Tibial nerve (tissue), 4 donors: ENCODE measurements around the gene SLC43A2. TPM values are rescaled to one million over a fixed set of nuclear protein-coding genes. Genes with fewer than 3 reads are reported as not detected.

ENCODE experiments used
- DNase-seq, 2 donors: peaks; one replicate each; pipeline ENCODE4 v3.0.0-alpha.2; 2019; ENCODE audit warnings: low spot score in 2 of 2
- H3K27ac ChIP-seq, 4 donors: fragments of 200-600 bp; sonication (generic) in 3 of 4; one replicate each; pipeline ENCODE4 v1.5.1; 2017 to 2019; ENCODE audit warnings: mild to moderate bottlenecking in 1 of 4
- H3K27me3 ChIP-seq, 2 donors: fragments of 200-600 bp; sonication (generic) in 1 of 2; one replicate each; pipeline versions ENCODE4 v1.5.1 to v1.6.0; 2017 to 2019
- H3K36me3 ChIP-seq, 3 donors: fragments of 200-600 bp; sonication (generic); one replicate each; pipeline ENCODE4 v1.5.1; 2018 to 2019
- H3K4me1 ChIP-seq, 4 donors: fragments of 200-600 bp; sonication (generic) in 3 of 4; one replicate each; pipeline ENCODE4 v1.5.1; 2017 to 2019
- H3K4me3 ChIP-seq, 4 donors: fragments of 200-600 bp; sonication (generic) in 3 of 4; one replicate each; pipeline ENCODE4 v1.5.1; 2017 to 2019; ENCODE audit warnings: mild to moderate bottlenecking in 1 of 4, moderate library complexity in 1 of 4
- H3K9me3 ChIP-seq, 4 donors: fragments of 200-600 bp; sonication (generic) in 3 of 4; one replicate each; pipeline ENCODE4 v1.5.1; 2017 to 2019
- CTCF ChIP-seq, 5 experiments: fragments of 200-600 bp in 3 of 5; fragments of 450-650 bp in 2 of 5; sonication (generic) in 3 of 5; IDR thresholded peaks; one replicate each; pipeline ENCODE4 v1.5.1; 2016 to 2019; ENCODE audit warnings: antibody characterized with exemption in 5 of 5, mild to moderate bottlenecking in 3 of 5, moderate library complexity in 2 of 5
- EP300 ChIP-seq, 2 donors: sonication (generic); formaldehyde crosslinking; IDR thresholded peaks; one replicate each; pipeline ENCODE4 v1.6.1; 2017; ENCODE audit warnings: antibody characterized with exemption in 2 of 2, mild to moderate bottlenecking in 1 of 2
- POLR2A ChIP-seq, 2 donors: fragments of 450-650 bp; IDR thresholded peaks; one replicate each; pipeline ENCODE4 v1.6.1; 2017; ENCODE audit warnings: antibody characterized with exemption in 2 of 2, mild to moderate bottlenecking in 2 of 2, moderate library complexity in 2 of 2
- WGBS, 2 donors: methylation state at CpG; one replicate each; pipeline ENCODE4 v1.1.5; 2018; 5-methylcytosine and 5-hydroxymethylcytosine counted together
- total RNA-seq, 4 donors: library from RNA; depleted of rRNA; stranded (reverse); fragments of >200 nt; gene quantifications; one replicate each; pipeline ENCODE4 v1.1.0, GENCODE V29; 2016

The SLC43A2 gene
- total RNA-seq, 4 donors from 2014 or later = 10.3 to 26.1 (median 14.1) TPM

- peaks cover 0 to 52% (median 40%) of the 10 kb centered on the region in 4 donors for H3K4me1 ChIP-seq
- DNase-seq = no peak
- no peaks in the 10 kb centered on the region for H3K36me3 ChIP-seq
- H3K4me3 ChIP-seq = peak overlapping the region; percentile 64 to 92 (median 82)
- TF ChIP-seq EP300 (IDR thresholded peaks at IDR 0.05) (no peak), CTCF (IDR thresholded peaks at IDR 0.05) (no peak), POLR2A (IDR thresholded peaks at IDR 0.05) (no peak)
- no peaks in the 10 kb centered on the region for H3K9me3 ChIP-seq
- no peaks in the 10 kb centered on the region for H3K27me3 ChIP-seq
- H3K27ac ChIP-seq = peak overlapping the region; percentile 79 to 92 (median 87)
- WGBS, 2 donors = 0% methylated on average over 40 of the region's 62 CpGs; no CpG with 5 or more reads in 1 of the 2 donors
Measured at GRCh38 chr17:1562176-1562643, 66.4 kb downstream of the SLC43A2 start.

- Histone ChIP-seq H3K4me3 (peak overlapping the region; percentile 64 to 92 (median 82)), H3K27me3 (no peaks in the 10 kb centered on the region), H3K36me3 (peaks cover 0 to 2% (median 0%) of the 10 kb centered on the region in 3 donors), H3K27ac (peak overlapping the region; percentile 79 to 92 (median 87)), H3K9me3 (no peaks in the 10 kb centered on the region), H3K4me1 (peaks cover 0 to 58% (median 44%) of the 10 kb centered on the region in 4 donors)
- no peak for TF ChIP-seq POLR2A (IDR thresholded peaks at IDR 0.05)
- no peak for TF ChIP-seq EP300 (IDR thresholded peaks at IDR 0.05)
- TF ChIP-seq CTCF (IDR thresholded peaks at IDR 0.05) = peak in 3 of 5 experiments; percentile 27 to 47 (median 45)
- WGBS, 2 donors = 7 to 9% methylated on average over 37 to 40 of the region's 47 CpGs
- DNase-seq = no peak
Measured at GRCh38 chr17:1561420-1562175, 67.0 kb downstream of the SLC43A2 start.

- Histone ChIP-seq H3K4me1 (peaks cover 0 to 65% (median 47%) of the 10 kb centered on the region in 4 donors), H3K27ac (peak overlapping the region; percentile 28 to 92 (median 82)), H3K4me3 (peak overlapping the region in 2 of 4 donors; percentile 73 to 92), H3K27me3 (no peaks in the 10 kb centered on the region), H3K36me3 (peaks cover 0 to 6% (median 0%) of the 10 kb centered on the region in 3 donors), H3K9me3 (no peaks in the 10 kb centered on the region)
- TF ChIP-seq EP300 (IDR thresholded peaks at IDR 0.05) (no peak), CTCF (IDR thresholded peaks at IDR 0.05) (no peak), POLR2A (IDR thresholded peaks at IDR 0.05) (no peak)
- 77 to 81% methylated on average over 7 of the region's 7 CpGs for WGBS, 2 donors
- DNase-seq = no peak
Measured at GRCh38 chr17:1560858-1561355, 67.7 kb downstream of the SLC43A2 start.

GRCh38 chr17:1560101-1560857 lies 68.4 kb downstream of the SLC43A2 start:
- Histone ChIP-seq H3K4me3 (peak overlapping the region in 2 of 4 donors; percentile 0 to 13), H3K4me1 (peaks cover 0 to 71% (median 51%) of the 10 kb centered on the region in 4 donors), H3K27ac (peak overlapping the region; percentile 28 to 92 (median 60)), H3K36me3 (peaks cover 0 to 6% (median 0%) of the 10 kb centered on the region in 3 donors), H3K27me3 (no peaks in the 10 kb centered on the region), H3K9me3 (no peaks in the 10 kb centered on the region)
- no peak for DNase-seq
- 41 to 43% methylated on average over 22 of the region's 22 CpGs for WGBS, 2 donors
- TF ChIP-seq CTCF (IDR thresholded peaks at IDR 0.05) (no peak), EP300 (IDR thresholded peaks at IDR 0.05) (peak in 1 of 2 donors; percentile 21), POLR2A (IDR thresholded peaks at IDR 0.05) (no peak)
